SK-N-SH (cell line): ENCODE results near the gene OGDH. TPM values are rescaled to one million over a fixed set of nuclear protein-coding genes. Genes with fewer than 3 reads are reported as not detected.

ENCODE experiments used
- CTCF ChIA-PET: fragments of 300-600, 350-600 bp; formaldehyde crosslinking; extraction: SDS; loops from one replicate; lab custom pipeline; 2021; lab: Yijun Ruan, JAX
- POLR2A ChIA-PET: fragments of 350-600 bp; sonication (Branson Sonifier 250); formaldehyde crosslinking; extraction: SDS; loops from one replicate; lab custom pipeline; 2020; ENCODE audit warnings: antibody characterized with exemption, inconsistent platforms; lab: Yijun Ruan, JAX
- DNase-seq: peaks from one replicate; pipeline ENCODE4 v3.0.0; 2012
- H2AFZ ChIP-seq: fragments of 200-600 bp; sonication (generic); 2 replicates; pipeline ENCODE4 v1.8.1; 2016; ENCODE audit warnings: antibody characterized with exemption, mild to moderate bottlenecking, low read depth
- H3F3A ChIP-seq: fragments of 200-600 bp; sonication (generic); replicated peaks from 2 replicates; pipeline ENCODE3; 2016; ENCODE audit warnings: antibody characterized with exemption, mild to moderate bottlenecking; ENCODE audit not compliant: insufficient read depth
- H3K27ac ChIP-seq, 2 experiments: fragments of 200-500 bp in 1 of 2; fragments of 200-600 bp in 1 of 2; sonication (Bioruptor generic) in 1 of 2; sonication (generic), shearing (Covaris generic) in 1 of 2; 2 replicates each; pipeline versions ENCODE4 v1.5.1 to v1.6.1; 2014 to 2016; ENCODE audit warnings: low read depth in 2 of 2, inconsistent platforms in 1 of 2, low read length in 1 of 2, mild to moderate bottlenecking in 1 of 2, mixed read lengths in 1 of 2
- H3K27me3 ChIP-seq: fragments of 200-600 bp; sonication (generic), shearing (Covaris generic); 2 replicates; pipeline ENCODE4 v1.6.1; 2016; ENCODE audit warnings: mixed run types; ENCODE audit not compliant: insufficient read depth
- H3K36me3 ChIP-seq, 2 experiments: fragments of 200-500 bp in 1 of 2; fragments of 200-600 bp in 1 of 2; sonication (Bioruptor generic) in 1 of 2; sonication (generic) in 1 of 2; replicated peaks in 1 of 2; 2 replicates each; pipeline versions ENCODE3 to v1.5.1; 2014 to 2016; ENCODE audit warnings: low read length in 1 of 2, mild to moderate bottlenecking in 1 of 2; ENCODE audit not compliant: insufficient read depth in 2 of 2, control insufficient read depth in 1 of 2
- H3K4me1 ChIP-seq, 2 experiments: fragments of 200-500 bp in 1 of 2; fragments of 200-600 bp in 1 of 2; sonication (Bioruptor generic) in 1 of 2; sonication (generic), shearing (Covaris generic) in 1 of 2; 2 replicates each; pipeline versions ENCODE4 v1.5.1 to v1.6.1; 2014 to 2016; ENCODE audit warnings: low read depth in 1 of 2, low read length in 1 of 2, mixed run types in 1 of 2; ENCODE audit not compliant: insufficient read depth in 2 of 2, control insufficient read depth in 1 of 2
- H3K4me2 ChIP-seq: fragments of 200-600 bp; sonication (generic), shearing (Covaris generic); 2 replicates; pipeline ENCODE4 v1.6.1; 2017; ENCODE audit warnings: mixed run types
- H3K4me3 ChIP-seq, 2 experiments: fragments of 200-500 bp in 1 of 2; fragments of 200-600 bp in 1 of 2; sonication (Bioruptor generic) in 1 of 2; sonication (generic), shearing (Covaris generic) in 1 of 2; 2 replicates each; pipeline versions ENCODE4 v1.5.1 to v1.8.1; 2014 to 2016; ENCODE audit warnings: low read depth in 2 of 2, inconsistent platforms in 1 of 2, low read length in 1 of 2, mild to moderate bottlenecking in 1 of 2, mixed read lengths in 1 of 2, moderate library complexity in 1 of 2
- H3K79me2 ChIP-seq: fragments of 200-600 bp; sonication (generic); 2 replicates; pipeline ENCODE4 v1.8.1; 2017; ENCODE audit warnings: mild to moderate bottlenecking; ENCODE audit not compliant: insufficient read depth
- H3K9ac ChIP-seq: fragments of 200-600 bp; sonication (generic); 2 replicates; pipeline ENCODE4 v1.6.1; 2017; ENCODE audit warnings: mixed run types
- H3K9me2 ChIP-seq: fragments of 200-600 bp; sonication (generic); 2 replicates; pipeline ENCODE4 v1.6.1; 2017; ENCODE audit warnings: mixed run types
- H3K9me3 ChIP-seq: fragments of 200-600 bp; sonication (generic); 2 replicates; pipeline ENCODE4 v1.6.1; 2017; ENCODE audit warnings: mixed run types, mild to moderate bottlenecking, moderate library complexity
- H4K20me1 ChIP-seq: fragments of 200-600 bp; sonication (generic); 2 replicates; pipeline ENCODE4 v1.6.1; 2017; ENCODE audit warnings: mild to moderate bottlenecking, mixed run types; ENCODE audit not compliant: insufficient read depth
- EP300 ChIP-seq, 2 experiments: IDR thresholded peaks; 2 replicates each; pipeline versions ENCODE4 v1.4.0 to v1.6.1; 2012; ENCODE audit warnings: borderline replicate concordance in 1 of 2, low read depth in 1 of 2, low read length in 1 of 2
- EZH2phosphoT487 ChIP-seq: fragments of 200-600 bp; sonication (generic); IDR thresholded peaks from 2 replicates; pipeline ENCODE4 v1.6.1; 2017; ENCODE audit warnings: low read depth, mixed run types, mild to moderate bottlenecking, antibody characterized with exemption, moderate library complexity, borderline replicate concordance
- FOXJ3 ChIP-seq: sonication (generic); formaldehyde crosslinking; IDR thresholded peaks from 2 replicates; pipeline ENCODE4 v1.5.1; 2020; ENCODE audit warnings: mild to moderate bottlenecking, missing genetic modification reagents
- FOXM1 ChIP-seq: IDR thresholded peaks from 2 replicates; pipeline ENCODE4 v1.4.0; 2012; ENCODE audit warnings: low read depth, mild to moderate bottlenecking
- GATA2 ChIP-seq: sonication (generic); formaldehyde crosslinking; IDR thresholded peaks from 2 replicates; pipeline ENCODE4 v1.5.0; 2020; ENCODE audit warnings: mild to moderate bottlenecking, missing genetic modification reagents
- JUND ChIP-seq: IDR thresholded peaks from 2 replicates; pipeline ENCODE4 v1.4.0; 2012
- MEF2A ChIP-seq: IDR thresholded peaks from 2 replicates; pipeline ENCODE4 v1.4.0; 2012; ENCODE audit warnings: low read depth, borderline replicate concordance
- MXI1 ChIP-seq: IDR thresholded peaks from 2 replicates; pipeline ENCODE4 v1.6.1; 2012; ENCODE audit warnings: mild to moderate bottlenecking, low read depth, low read length, improper control_type of control experiment
- POLR2AphosphoS5 ChIP-seq: IDR thresholded peaks from 2 replicates; pipeline ENCODE4 v1.6.1; 2012; ENCODE audit warnings: low read depth, low read length
- RCOR1 ChIP-seq: fragments of 150-350 bp; IDR thresholded peaks from 2 replicates; pipeline ENCODE4 v1.6.1; 2017; ENCODE audit warnings: antibody characterized with exemption, low read length
- SIN3A ChIP-seq: IDR thresholded peaks from 2 replicates; pipeline ENCODE4 v1.6.1; 2012; ENCODE audit warnings: low read depth, mild to moderate bottlenecking, low read length, moderate library complexity, borderline replicate concordance
- TAF1 ChIP-seq: IDR thresholded peaks from 2 replicates; pipeline ENCODE4 v1.6.1; 2012; ENCODE audit warnings: low read depth, mild to moderate bottlenecking, low read length, moderate library complexity, borderline replicate concordance
- TCF12 ChIP-seq: IDR thresholded peaks from 2 replicates; pipeline ENCODE4 v1.4.0; 2012
- TEAD4 ChIP-seq: IDR thresholded peaks from 2 replicates; pipeline ENCODE4 v1.4.0; 2012; ENCODE audit warnings: mild to moderate bottlenecking, borderline replicate concordance; ENCODE audit not compliant: insufficient read depth
- USF1 ChIP-seq: IDR thresholded peaks from 2 replicates; pipeline ENCODE4 v1.4.0; 2012; ENCODE audit warnings: low read depth, borderline replicate concordance
- USF2 ChIP-seq: fragments of 150-350 bp; IDR thresholded peaks from 2 replicates; pipeline ENCODE4 v1.6.1; 2017; ENCODE audit warnings: antibody characterized with exemption, low read length, low read depth, borderline replicate concordance
- WGBS: methylation state at CpG from one replicate; pipeline ENCODE4 v1.1.6; 2017; ENCODE audit warnings: low lambda C conversion rate; 5-methylcytosine and 5-hydroxymethylcytosine counted together
- polyA plus RNA-seq, 3 experiments: library from polyadenylated mRNA; depleted of rRNA; stranded (reverse); fragments of >200 nt; gene quantifications; 2 replicates each; pipeline ENCODE4 v1.2.3, GENCODE V29; 2012
- TF ChIP-seq, protein P1 (sequence below): IDR thresholded peaks from 2 replicates; pipeline ENCODE4 v1.4.0; 2012; ENCODE audit warnings: low read depth
- TF ChIP-seq, protein P2 (sequence below): IDR thresholded peaks from 2 replicates; pipeline ENCODE4 v1.6.1; 2012; ENCODE audit warnings: mild to moderate bottlenecking, low read depth, low read length, moderate library complexity

Gene OGDH
- polyA plus RNA-seq, 1 of the 3 experiments (the other 2 are of a cell fraction): 69.4 TPM

DNA sequence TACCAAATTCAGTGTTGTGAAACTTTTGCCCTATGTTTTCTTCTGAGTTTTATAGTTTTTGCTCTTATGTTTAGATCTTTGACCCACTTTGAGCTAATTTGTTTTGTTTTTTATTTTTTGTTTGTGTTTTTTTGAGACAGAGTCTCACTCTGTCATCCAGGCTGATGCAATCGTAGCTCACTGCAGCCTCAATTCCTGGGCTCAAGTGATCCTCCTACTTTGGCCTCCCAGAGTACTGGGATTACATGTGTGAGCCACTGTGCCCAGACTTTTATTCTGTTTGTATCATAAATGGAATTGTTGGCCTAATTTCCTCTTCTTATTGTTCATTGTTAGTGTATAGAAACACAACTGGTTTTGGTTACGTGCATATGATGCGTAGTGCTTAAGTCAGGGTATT lies 99.0 kb downstream of the OGDH start:
- Histone ChIP-seq H3K4me3 (no peak overlapping the region), H3K9ac (no peak overlapping the region), H3K27me3 (no peaks in the 10 kb centered on the region), H4K20me1 (no peaks in the 10 kb centered on the region), H3K9me2 (no peaks in the 10 kb centered on the region), H3K9me3 (peaks cover 4% of the 10 kb centered on the region; the same call in 1 of the 2 replicates), H3K4me1 (no peaks in the 10 kb centered on the region), H3F3A (peaks cover 9% of the 10 kb centered on the region), H3K4me2 (no peak overlapping the region), H3K36me3 (peaks cover 21 to 26% of the 10 kb centered on the region in 2 experiments), H3K27ac (no peak overlapping the region), H3K79me2 (no peaks in the 10 kb centered on the region), H2AFZ (no peak overlapping the region)
- TF ChIP-seq FOXM1 (no peak), USF2 (no peak), RCOR1 (no peak), EP300 (IDR thresholded peaks at IDR 0.05; ENCODE audit: borderline replicate concordance in 1 of 2, low read depth in 1 of 2, low read length in 1 of 2) (no peak), GATA2 (CRISPR knock-in tag) (no peak), TEAD4 (no peak), FOXJ3 (CRISPR knock-in tag) (no peak), EZH2phosphoT487 (no peak), MEF2A (no peak), TCF12 (no peak), USF1 (no peak), JUND (no peak), POLR2AphosphoS5 (no peak), SIN3A (no peak), TAF1 (no peak), MXI1 (no peak)
- TF ChIP-seq, protein P1, sequence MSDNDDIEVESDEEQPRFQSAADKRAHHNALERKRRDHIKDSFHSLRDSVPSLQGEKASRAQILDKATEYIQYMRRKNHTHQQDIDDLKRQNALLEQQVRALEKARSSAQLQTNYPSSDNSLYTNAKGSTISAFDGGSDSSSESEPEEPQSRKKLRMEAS: no peak
- TF ChIP-seq, protein P2, sequence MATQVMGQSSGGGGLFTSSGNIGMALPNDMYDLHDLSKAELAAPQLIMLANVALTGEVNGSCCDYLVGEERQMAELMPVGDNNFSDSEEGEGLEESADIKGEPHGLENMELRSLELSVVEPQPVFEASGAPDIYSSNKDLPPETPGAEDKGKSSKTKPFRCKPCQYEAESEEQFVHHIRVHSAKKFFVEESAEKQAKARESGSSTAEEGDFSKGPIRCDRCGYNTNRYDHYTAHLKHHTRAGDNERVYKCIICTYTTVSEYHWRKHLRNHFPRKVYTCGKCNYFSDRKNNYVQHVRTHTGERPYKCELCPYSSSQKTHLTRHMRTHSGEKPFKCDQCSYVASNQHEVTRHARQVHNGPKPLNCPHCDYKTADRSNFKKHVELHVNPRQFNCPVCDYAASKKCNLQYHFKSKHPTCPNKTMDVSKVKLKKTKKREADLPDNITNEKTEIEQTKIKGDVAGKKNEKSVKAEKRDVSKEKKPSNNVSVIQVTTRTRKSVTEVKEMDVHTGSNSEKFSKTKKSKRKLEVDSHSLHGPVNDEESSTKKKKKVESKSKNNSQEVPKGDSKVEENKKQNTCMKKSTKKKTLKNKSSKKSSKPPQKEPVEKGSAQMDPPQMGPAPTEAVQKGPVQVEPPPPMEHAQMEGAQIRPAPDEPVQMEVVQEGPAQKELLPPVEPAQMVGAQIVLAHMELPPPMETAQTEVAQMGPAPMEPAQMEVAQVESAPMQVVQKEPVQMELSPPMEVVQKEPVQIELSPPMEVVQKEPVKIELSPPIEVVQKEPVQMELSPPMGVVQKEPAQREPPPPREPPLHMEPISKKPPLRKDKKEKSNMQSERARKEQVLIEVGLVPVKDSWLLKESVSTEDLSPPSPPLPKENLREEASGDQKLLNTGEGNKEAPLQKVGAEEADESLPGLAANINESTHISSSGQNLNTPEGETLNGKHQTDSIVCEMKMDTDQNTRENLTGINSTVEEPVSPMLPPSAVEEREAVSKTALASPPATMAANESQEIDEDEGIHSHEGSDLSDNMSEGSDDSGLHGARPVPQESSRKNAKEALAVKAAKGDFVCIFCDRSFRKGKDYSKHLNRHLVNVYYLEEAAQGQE: no peak
- WGBS: 97% methylated on average over 3 of the region's 3 CpGs
- POLR2A ChIA-PET: no interaction called here
- DNase-seq: no peak
- CTCF ChIA-PET: interaction anchor here (1.8 kb wide), 1 partner anchor 13 kb away, joined by 4 read pairs; no protein-coding TSS in a partner anchor
